HG02623 (cell line): Measurements from ENCODE around the gene TMEM130.
A peak's percentile ranks its signal among the peaks of the same experiment; 100 is the strongest.

ENCODE experiments used
- ATAC-seq: cut with Tn5 transposase; IDR thresholded peaks from one replicate; pipeline ENCODE4 v1.9.1; 2021; ENCODE audit warnings: moderate library complexity; ENCODE audit not compliant: unreplicated experiment

TMEM130 gene

GRCh38 chr7:98869597-98870120 is at the start of gene TMEM130:
Gene TMEM130 (minus strand): TSS chr7:98870014. CDS start chr7:98869861, 153 bp downstream.
- ATAC-seq: no peak

DNA sequence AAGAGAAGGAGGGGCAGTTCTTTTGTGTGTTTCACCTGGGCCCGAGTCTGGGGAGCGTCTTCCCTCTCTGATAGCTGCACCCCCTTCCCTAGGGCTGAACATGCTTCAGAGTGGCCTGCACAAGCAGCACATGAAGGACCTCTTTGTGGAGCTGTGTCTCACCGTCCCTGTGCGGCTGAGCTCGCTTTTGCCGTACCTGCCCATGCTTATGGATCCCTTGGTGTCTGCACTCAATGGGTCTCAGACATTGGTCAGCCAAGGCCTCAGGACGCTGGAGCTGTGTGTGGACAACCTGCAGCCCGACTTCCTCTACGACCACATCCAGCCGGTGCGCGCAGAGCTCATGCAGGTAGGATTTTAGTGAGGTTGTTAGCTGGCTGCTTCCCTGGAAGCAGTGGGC is 47.5 kb upstream of the TMEM130 start:
- ATAC-seq: no peak

GRCh38 chr7:98913612-98914011 is 43.8 kb upstream of the TMEM130 start:
- no peak for ATAC-seq

DNA sequence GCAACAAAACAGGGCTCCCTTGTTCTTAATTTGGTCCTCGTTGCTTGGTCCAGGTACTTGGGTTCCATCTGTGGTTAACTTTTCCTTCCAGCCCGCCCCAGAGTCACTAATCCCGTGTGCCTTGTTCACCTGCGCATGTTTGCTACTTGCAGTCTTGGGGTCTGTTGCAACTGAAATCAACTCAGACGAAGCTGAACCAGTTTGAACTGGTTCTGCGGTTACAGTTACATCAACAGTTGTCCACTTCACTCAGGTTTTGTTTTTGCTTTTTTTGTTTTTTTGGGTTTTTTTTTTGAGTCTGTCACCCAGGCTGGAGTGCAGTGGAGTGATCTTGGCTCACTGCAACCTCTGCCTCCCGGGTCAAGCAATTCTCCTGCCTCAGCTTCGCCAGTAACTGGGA is 43.2 kb upstream of the TMEM130 start:
- ATAC-seq: no peak

DNA sequence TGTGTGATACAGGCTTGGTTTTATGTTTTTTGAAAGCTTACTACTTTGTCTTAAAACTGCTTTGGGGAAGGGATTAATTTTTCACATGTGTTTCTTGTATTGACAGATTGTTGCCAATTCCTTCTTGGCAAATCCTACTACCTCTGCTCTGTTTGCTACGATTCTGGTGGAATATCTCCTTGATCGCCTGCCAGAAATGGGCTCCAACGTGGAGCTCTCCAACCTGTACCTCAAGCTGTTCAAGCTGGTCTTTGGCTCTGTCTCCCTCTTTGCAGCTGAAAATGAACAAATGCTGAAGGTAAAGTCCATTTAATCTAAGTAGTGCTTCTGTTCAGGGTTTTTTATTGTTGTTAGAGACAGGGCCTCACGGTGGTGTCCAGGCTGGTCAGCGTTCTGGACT is 42.1 kb upstream of the TMEM130 start:
- no peak for ATAC-seq

GRCh38 chr7:98910427-98910826 is 40.6 kb upstream of the TMEM130 start:
- ATAC-seq: no peak

DNA sequence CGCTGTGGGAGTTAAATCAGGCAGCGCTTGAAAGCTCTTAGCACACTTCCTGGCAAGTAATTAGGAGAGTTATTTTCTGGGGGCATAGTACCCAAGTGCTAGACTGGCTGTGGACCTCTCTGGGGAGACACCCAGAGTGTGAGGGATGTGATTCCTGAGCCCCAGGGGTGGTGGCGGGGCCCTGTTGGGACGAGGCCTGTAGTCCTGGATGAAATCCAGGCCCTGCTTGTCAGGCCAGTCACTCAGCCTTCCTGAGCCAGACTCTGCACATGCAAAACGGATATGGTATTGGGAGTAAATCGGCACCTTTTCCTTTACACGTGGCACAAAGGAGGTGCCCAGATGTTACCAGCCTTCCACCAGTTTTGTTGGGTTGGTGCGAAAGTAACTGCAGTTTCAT is 39.7 kb upstream of the TMEM130 start:
- ATAC-seq: no peak

DNA sequence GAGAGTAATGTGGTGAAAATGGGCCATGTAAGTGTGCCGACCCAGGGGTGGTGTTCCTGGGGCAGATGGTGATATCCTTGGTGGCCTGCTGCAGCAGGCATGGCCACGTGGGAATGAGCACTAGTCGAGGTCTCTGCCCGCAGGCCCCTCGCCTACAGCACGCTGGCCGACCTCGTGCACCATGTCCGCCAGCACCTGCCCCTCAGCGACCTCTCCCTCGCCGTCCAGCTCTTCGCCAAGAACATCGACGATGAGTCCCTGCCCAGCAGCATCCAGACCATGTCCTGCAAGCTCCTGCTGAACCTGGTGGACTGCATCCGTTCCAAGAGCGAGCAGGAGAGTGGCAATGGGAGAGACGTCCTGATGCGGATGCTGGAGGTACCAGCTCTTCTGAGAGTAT is 38.8 kb upstream of the TMEM130 start:
- no peak for ATAC-seq

DNA sequence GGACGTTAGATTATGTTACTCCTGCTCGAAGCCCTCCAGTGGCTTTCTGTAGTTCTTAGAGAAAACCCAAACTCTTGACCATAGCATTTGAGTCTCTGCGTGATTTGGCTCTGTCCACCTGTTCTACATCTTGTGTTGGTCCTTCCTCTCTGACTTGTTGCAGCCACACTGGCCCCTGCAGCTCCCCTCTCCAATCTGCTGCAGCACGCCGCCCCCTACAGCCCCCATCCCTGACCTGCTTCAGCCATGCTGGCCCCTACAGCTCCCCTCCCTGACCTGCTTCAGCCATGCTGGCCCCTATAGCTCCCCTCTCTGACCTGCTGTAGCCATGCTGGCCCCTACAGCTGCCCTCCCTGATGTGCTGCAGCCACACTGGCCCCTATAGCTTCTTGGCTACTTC is 37.8 kb upstream of the TMEM130 start:
- no peak for ATAC-seq

- no peak for ATAC-seq
Observed at GRCh38 chr7:98903246-98903645, 33.4 kb upstream of the TMEM130 start.

- no peak for ATAC-seq
Observed at GRCh38 chr7:98902523-98902922, 32.7 kb upstream of the TMEM130 start.

DNA sequence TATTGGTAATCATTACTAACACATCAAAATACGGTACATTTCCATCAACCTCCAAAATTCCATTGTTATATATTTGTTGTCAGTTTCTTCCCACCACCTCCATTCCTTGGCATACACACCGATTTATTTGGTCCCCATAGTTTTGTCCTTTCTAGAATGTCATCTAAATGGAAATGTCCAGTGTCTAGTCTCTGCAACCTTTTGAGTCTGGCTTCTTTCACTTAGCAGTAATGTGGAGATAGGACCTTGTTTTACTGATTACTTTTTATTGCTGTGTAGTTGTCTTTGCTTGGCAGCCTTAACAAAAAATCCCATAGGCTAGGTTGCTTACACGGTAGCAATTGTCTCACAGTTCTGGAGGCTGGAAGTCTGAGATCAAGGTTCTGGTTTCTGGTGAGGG is 31.0 kb upstream of the TMEM130 start:
- ATAC-seq: no peak

- ATAC-seq: no peak
Observed at GRCh38 chr7:98899816-98900215, 30.0 kb upstream of the TMEM130 start.

DNA sequence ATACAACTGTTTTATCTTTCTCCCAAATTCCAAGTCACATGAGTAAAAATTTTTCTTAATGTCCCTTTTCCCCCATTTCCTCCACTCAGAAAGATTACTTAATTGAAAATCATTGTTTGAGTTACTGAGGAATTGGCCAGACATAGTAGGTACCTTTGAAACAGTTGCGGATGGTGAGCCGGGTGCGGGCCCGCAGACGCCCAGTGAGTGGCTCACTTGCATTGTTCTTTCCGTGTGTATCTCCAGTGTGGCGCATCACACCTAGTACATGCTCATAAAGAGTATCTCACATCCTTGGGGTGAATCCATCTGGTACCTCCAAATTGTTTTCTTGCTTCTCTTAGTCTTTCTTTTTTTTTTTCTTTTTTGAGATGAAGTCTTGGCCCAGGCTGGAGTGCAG is 22.8 kb upstream of the TMEM130 start:
- no peak for ATAC-seq

- ATAC-seq: no peak
Observed at GRCh38 chr7:98887038-98887437, 17.2 kb upstream of the TMEM130 start.

DNA sequence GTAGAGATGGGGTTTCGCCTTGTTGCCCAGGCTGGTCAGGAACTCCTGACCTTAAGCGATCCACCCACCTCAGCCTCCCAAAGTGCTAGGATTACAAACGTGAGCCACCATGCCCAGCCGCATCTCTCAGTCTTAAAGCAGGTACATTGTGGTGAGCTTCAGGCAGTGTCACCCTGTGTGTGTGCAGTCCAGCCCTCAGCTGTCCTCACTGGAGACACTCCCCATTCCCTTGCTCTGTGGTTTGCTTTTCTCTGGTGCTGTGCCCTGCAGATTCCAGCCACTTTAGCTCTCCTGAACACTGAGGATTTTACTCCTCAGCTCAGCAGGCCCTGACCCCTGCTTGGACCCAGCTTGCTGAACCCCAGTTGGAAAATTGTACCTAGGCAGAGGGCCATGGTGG is 14.6 kb upstream of the TMEM130 start:
- no peak for ATAC-seq

DNA sequence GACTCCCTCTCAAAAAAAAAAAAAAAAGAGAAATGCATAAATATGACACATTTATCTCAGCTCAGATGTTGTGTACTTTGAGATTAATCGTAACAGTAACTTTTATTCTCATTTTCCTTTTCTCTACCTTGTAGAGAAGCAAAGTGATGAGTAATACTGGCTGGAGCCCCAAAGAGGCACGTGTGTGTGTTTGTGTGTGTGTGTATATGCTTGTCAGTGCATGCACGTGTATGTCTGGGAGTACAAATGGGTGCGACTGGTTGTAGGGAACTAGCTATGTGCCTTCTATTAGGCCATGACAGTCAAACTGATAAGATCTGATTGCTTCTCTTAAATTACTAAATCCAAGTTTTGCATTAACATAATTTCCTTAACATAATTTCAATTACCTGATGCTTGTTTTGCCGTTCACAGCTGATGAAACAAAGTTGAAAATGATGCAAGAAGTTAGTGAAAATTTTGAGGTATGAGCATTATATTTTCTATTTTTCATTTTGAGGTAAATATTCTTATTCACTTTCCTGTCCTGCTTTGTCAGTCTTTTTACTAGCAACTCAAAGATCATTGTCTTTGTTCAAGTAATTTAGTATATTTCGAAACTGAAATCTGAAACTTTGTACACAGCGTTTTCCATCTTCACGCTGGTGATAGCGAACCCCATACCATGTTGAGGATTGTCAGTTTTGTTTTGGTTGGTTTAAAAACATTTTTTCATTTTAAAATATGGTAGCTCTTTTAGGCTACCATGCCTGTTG is 11.9 kb upstream of the TMEM130 start:
- ATAC-seq: no peak

GRCh38 chr7:98880485-98880884 is 10.7 kb upstream of the TMEM130 start:
- ATAC-seq: no peak

DNA sequence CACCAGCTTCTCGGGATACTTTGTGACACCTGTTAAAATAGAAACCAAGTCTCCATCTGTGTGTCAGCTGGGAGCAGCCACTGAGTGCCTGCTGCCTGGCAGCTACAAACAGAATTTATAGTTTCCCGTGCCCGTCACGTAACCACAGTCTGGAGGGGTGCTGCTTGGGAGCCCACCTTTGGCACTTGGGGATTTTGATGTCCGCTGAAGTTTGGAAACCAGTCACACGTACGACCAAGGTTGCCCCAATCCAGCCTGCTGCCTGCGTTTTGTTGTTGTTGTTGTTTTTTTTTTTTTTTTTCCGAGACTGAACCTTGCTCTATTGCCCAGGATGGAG is 10.1 kb upstream of the TMEM130 start:
- no peak for ATAC-seq

- peak; percentile 72 for ATAC-seq
Observed at GRCh38 chr7:98879198-98879978, 9.6 kb upstream of the TMEM130 start.

DNA sequence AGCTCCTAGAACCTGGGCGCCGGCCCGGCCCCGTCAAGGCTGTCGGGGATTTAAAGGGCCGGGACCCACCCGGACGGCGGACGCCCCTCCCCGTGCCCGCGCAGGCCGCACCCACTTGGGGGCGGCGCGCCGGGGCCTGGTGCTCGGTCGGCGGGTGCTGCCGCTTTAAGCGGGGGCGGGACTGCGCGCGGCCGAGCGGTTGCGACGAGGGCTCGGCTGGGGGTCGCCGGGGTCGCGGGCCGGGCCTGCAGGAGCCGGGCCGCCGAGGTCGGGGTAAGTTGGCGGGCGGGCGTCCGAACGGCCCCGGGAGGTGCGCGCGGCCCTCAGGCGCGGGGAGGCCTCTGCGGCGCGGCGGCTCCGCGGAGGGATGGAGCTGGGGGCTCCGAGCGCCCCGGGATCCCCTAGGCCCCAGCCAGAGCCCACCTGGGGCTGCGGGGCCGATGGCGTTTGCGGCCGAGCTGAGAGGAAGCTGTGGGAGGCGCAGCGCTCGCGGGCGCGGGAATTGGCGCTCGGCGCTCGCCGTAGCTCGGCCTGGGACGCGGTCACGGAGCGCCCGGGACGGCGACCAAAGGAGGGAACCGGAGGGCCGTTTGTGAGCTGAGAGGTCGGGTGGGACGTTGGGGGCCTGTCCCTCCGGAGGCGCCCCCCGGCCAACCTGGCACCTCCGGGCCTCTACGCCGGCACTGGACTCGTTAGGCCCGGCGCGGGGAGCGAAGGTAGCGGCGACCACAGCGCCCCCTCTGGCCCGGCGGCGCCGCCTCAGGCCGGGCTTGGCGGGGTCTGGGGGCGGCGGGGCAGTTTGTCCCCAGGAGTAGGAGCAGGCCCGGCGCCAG is 8.8 kb upstream of the TMEM130 start, which contains the start of gene TRRAP:
Gene TRRAP, plus strand, starts transcription at position 168 of the 833 bp plus-strand sequence. CDS start 2,619 bp downstream, outside the sequence.
- peak; percentile 73 for ATAC-seq
